GM12875 (cell line): ENCODE results near the gene OR11A1.
"Not testable (repeated sequence)": the region's sequence is repeated elsewhere in the genome, so short reads cannot be mapped to it uniquely, and the experiment has no call there.

Experiments
- H3K4me3 ChIP-seq: one replicate; pipeline ENCODE4 v1.5.1; 2011; ENCODE audit warnings: low read depth, low read length, control low read depth
- CTCF ChIP-seq: IDR thresholded peaks from 2 replicates; pipeline ENCODE4 v1.5.1; 2011; ENCODE audit warnings: low read depth, mild to moderate bottlenecking, control low read depth, inconsistent platforms, low read length, moderate library complexity, borderline replicate concordance; ENCODE audit not compliant: insufficient read depth

The OR11A1 gene

GRCh38 chr6:29439006-29439405, 17.9 kb downstream of the OR11A1 start, which contains the start of gene OR10C1:
TSS of gene OR10C1 (plus strand) at chr6:29439306. CDS start at chr6:29440016, 710 bp downstream.
- TF ChIP-seq CTCF, result no peak
- H3K4me3 ChIP-seq, result no peak within 1 kb of the TSS

DNA sequence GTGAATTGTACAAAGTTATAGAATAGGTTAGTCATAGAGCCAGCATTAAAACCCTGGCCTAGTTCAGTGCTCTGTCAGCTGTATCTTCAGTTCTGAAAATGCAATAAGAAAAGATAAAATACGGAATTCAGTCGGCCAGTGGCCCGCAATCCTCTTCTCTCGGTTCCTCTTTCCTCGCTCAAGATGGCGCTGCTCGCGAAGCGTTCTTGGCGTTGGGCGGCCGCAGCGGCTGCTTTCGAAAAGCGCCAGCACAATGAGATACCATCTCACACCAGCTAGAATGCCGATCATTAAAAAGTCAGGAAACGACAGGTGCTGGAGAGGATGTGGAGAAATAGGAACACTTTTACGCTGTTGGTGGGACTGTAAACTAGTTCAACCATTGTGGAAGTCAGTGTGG, 20.1 kb downstream of the OR11A1 start:
- H3K4me3 ChIP-seq, result not testable (repeated sequence)

GRCh38 chr6:29426654-29427053, 30.2 kb downstream of the OR11A1 start:
- TF ChIP-seq CTCF, result no peak

GRCh38 chr6:29425075-29425474, 31.8 kb downstream of the OR11A1 start:
- no peak for TF ChIP-seq CTCF
- no peak overlapping the region for H3K4me3 ChIP-seq

More at GRCh38 chr6:29426654-29427053, 30.2 kb downstream of the OR11A1 start:
- H3K4me3 ChIP-seq, result no peak overlapping the region

DNA sequence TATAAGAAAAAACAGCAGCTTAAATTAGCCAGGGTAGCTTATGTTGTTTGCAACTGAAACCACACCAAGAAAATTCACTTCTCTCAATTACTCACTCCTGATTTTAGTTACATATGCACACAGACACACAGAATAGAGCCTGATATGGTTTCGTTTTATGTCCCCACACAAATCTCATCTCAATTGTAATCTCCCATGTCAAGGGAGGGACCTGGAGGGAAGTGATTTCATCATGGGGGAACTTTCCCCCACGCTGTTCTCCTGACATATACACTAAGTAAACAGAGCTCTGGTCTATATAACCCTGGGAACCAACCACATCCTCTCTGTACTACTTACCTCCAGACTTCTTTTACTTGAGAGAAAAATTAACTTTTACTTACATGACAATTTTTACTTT, 32.3 kb downstream of the OR11A1 start:
- H3K4me3 ChIP-seq, result no peak overlapping the region
- TF ChIP-seq CTCF, result no peak

GRCh38 chr6:29424168-29424567, 32.7 kb downstream of the OR11A1 start:
- no peak overlapping the region for H3K4me3 ChIP-seq
- TF ChIP-seq CTCF, result no peak

DNA sequence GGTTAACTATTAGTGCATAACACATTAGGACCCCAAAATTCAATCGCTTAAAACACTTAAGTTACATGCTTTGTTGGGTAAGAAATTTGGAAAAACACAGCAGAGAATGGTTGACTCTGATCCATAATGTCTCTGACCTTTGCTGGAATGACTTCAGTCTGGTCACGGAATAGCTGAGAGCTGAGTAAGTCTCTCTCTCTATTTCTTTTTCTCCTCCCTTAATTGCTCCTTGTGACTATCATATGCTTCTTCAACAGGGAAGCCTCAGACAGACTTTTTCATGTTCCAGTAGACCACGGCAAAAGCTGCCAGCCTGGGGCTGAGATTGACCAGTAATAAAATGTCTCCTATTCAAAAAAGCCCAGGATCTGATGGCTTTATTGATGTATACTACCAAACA, 37.4 kb downstream of the OR11A1 start:
- TF ChIP-seq CTCF, result no peak
- H3K4me3 ChIP-seq, result no peak overlapping the region

DNA sequence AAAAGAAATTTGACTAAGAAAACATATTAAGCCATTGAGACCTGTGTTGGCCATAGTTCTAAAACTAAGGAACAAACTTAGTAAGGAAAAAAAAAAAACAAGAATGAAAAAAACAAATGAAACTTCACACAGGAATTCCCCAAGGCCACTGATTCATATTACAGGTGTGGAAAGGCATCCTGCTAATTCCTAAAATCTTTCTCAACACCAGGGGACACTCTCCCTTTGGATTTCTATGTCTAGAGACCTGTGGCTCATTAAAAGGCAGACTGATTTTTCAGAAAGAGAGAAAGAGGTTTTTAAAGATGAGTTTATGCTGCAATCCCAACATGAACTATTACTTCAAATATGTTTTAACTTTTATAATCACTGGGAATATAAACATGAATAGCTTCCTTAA, 42.3 kb downstream of the OR11A1 start, which contains the start of gene OR12D1:
TSS of gene OR12D1 (plus strand) at position 341 of the 400 bp plus-strand sequence.
- no peak for TF ChIP-seq CTCF
- no peak within 1 kb of the TSS for H3K4me3 ChIP-seq
